B cell (primary cell): ENCODE results near the gene AGRN. TPM values are rescaled to one million over a fixed set of nuclear protein-coding genes. Genes with fewer than 3 reads are reported as not detected.
A peak's percentile ranks its signal among the peaks of the same experiment; 100 is the strongest.

ENCODE experiments used
- ATAC-seq: fragments of 200-7000 bp; cut with Tn5 transposase; one replicate; pipeline ENCODE4 v1.10.0; 2021; ENCODE audit warnings: low read depth, mild to moderate bottlenecking, moderate number of reproducible peaks, moderate library complexity
- CTCF ChIA-PET: fragments of 350-600 bp; sonication (Branson Sonifier 250); formaldehyde crosslinking; loops from one replicate; lab custom pipeline; 2021; ENCODE audit warnings: antibody characterized with exemption, inconsistent platforms; lab: Charles Lee
- POLR2A ChIA-PET: fragments of 350-600 bp; sonication (Branson Sonifier 250); formaldehyde crosslinking; loops from one replicate; lab custom pipeline; 2021; ENCODE audit warnings: antibody characterized with exemption; lab: Charles Lee
- DNase-seq: peaks from one replicate; pipeline ENCODE4 v3.0.0; 2013
- H2AFZ ChIP-seq: 2 replicates; pipeline ENCODE4 v1.6.1; 2012; ENCODE audit warnings: mild to moderate bottlenecking, low read depth, low read length; ENCODE audit not compliant: insufficient read depth, poor library complexity, severe bottlenecking
- H3K27ac ChIP-seq, 2 donors: 1 replicate in 1 of 2; 2 replicates in 1 of 2; pipeline ENCODE4 v1.5.1; 2012 to 2013; ENCODE audit warnings: low read length in 2 of 2, mild to moderate bottlenecking in 2 of 2, moderate library complexity in 1 of 2
- H3K27me3 ChIP-seq, 4 experiments: fragments of 200-600 bp in 1 of 4; sonication (generic) in 1 of 4; replicated peaks in 1 of 4; 1 replicate in 2 of 4; 2 replicates in 2 of 4; pipeline versions ENCODE4 v1.6.1 to v1.7.0; 2013 to 2016; ENCODE audit warnings: low read length in 3 of 4, mild to moderate bottlenecking in 2 of 4, mixed read lengths in 1 of 4, moderate library complexity in 1 of 4; ENCODE audit not compliant: insufficient read depth in 4 of 4, control insufficient read depth in 3 of 4; ENCODE audit errors: control extremely low read depth in 1 of 4
- H3K36me3 ChIP-seq, 2 experiments: replicated peaks in 1 of 2; 1 replicate in 1 of 2; 2 replicates in 1 of 2; pipeline versions ENCODE4 v1.6.1 to v1.7.1; 2013; ENCODE audit warnings: low read length in 1 of 2; ENCODE audit not compliant: insufficient read depth in 2 of 2, control insufficient read depth in 1 of 2; ENCODE audit errors: control extremely low read depth in 1 of 2, extremely low read depth in 1 of 2
- H3K4me1 ChIP-seq, 2 donors: fragments of 200-600 bp in 1 of 2; sonication (generic) in 1 of 2; 1 replicate in 1 of 2; 2 replicates in 1 of 2; pipeline versions ENCODE4 v1.5.1 to v1.6.1; 2013 to 2017; ENCODE audit warnings: low read length in 2 of 2; ENCODE audit not compliant: control insufficient read depth in 2 of 2, insufficient read depth in 2 of 2
- H3K4me2 ChIP-seq: replicated peaks from 2 replicates; pipeline ENCODE3; 2012; ENCODE audit warnings: mild to moderate bottlenecking, low read depth, low read length; ENCODE audit not compliant: poor library complexity, severe bottlenecking
- H3K4me3 ChIP-seq, 5 experiments: fragments of 200-600 bp in 1 of 5; sonication (generic) in 1 of 5; 1 replicate in 3 of 5; 2 replicates in 2 of 5; pipeline versions ENCODE4 v1.5.1 to v1.7.0; 2011 to 2016; ENCODE audit warnings: low read length in 4 of 5, mild to moderate bottlenecking in 4 of 5, low read depth in 2 of 5, control low read depth in 1 of 5, moderate library complexity in 1 of 5; ENCODE audit not compliant: insufficient read depth in 1 of 5; ENCODE audit errors: control extremely low read depth in 1 of 5, extremely low read depth in 1 of 5
- H3K79me2 ChIP-seq: fragments of 200-600 bp; sonication (generic); one replicate; pipeline ENCODE4 v1.6.0; 2016; ENCODE audit warnings: low read length; ENCODE audit not compliant: control insufficient read depth, insufficient read depth
- H3K9ac ChIP-seq: fragments of 200-600 bp; sonication (generic); 2 replicates; pipeline ENCODE4 v1.6.1; 2017; ENCODE audit warnings: mild to moderate bottlenecking, low read length, moderate library complexity
- H3K9me3 ChIP-seq, 3 donors: one replicate each; pipeline versions ENCODE4 v1.6.1 to v1.7.1; 2013; ENCODE audit warnings: low read length in 2 of 3; ENCODE audit not compliant: control insufficient read depth in 2 of 3, insufficient read depth in 1 of 3; ENCODE audit errors: control extremely low read depth in 1 of 3
- H4K20me1 ChIP-seq: 2 replicates; pipeline ENCODE4 v1.6.0; 2012; ENCODE audit warnings: mild to moderate bottlenecking, low read length; ENCODE audit not compliant: insufficient read depth, control insufficient read depth, poor library complexity, severe bottlenecking
- H3K27ac Mint-ChIP-seq: one replicate; pipeline ENCODE4 v1.8.0; 2021; ENCODE audit warnings: mixed read lengths
- H3K27me3 Mint-ChIP-seq: one replicate; pipeline ENCODE4 v1.8.0; 2021; ENCODE audit warnings: mixed read lengths
- H3K4me1 Mint-ChIP-seq: one replicate; pipeline ENCODE4 v1.8.0; 2021; ENCODE audit warnings: mixed read lengths
- H3K4me3 Mint-ChIP-seq: one replicate; pipeline ENCODE4 v1.8.0; 2021; ENCODE audit warnings: mixed read lengths
- H3K9me3 Mint-ChIP-seq: one replicate; pipeline ENCODE4 v1.8.0; 2022; ENCODE audit warnings: mixed read lengths; ENCODE audit not compliant: insufficient read depth
- EZH2 ChIP-seq: IDR thresholded peaks from 2 replicates; pipeline ENCODE4 v1.6.1; 2012; ENCODE audit warnings: borderline replicate concordance, low read depth, mild to moderate bottlenecking, moderate library complexity, low read length; ENCODE audit not compliant: insufficient read depth, poor library complexity, severe bottlenecking
- WGBS: methylation state at CpG from one replicate; pipeline ENCODE4 v1.1.5; 2013; ENCODE audit warnings: missing lambda C conversion rate; ENCODE audit not compliant: insufficient coverage; 5-methylcytosine and 5-hydroxymethylcytosine counted together
- intact Hi-C: fragments of 100-400 bp; cut with micrococcal nuclease; formaldehyde crosslinking; loops from one replicate; pipeline ENCODE4 v1.10.0; 2022
- polyA plus RNA-seq: library from polyadenylated mRNA; depleted of rRNA; stranded (reverse); fragments of >200 nt; gene quantifications from 2 replicates; pipeline ENCODE4 v1.2.3, GENCODE V29; 2012
- total RNA-seq, 2 donors: library from RNA; stranded (reverse); fragments of 120-200 nt in 1 of 2; gene quantifications; 1 replicate in 1 of 2; 2 replicates in 1 of 2; pipeline versions ENCODE4 v1.2.3 to v1.2.4, GENCODE V29; 2013 to 2022
- TF ChIP-seq, protein P1 (sequence below): fragments of 200-600 bp; IDR thresholded peaks from one replicate; pipeline ENCODE4 v1.8.0; 2022; ENCODE audit warnings: antibody characterized with exemption, mild to moderate bottlenecking

AGRN gene
- total and polyA plus RNA-seq, 2 donors (not counting 1 experiment from before 2014, with no cell fraction given): 7.3 to 31.3 TPM

DNA sequence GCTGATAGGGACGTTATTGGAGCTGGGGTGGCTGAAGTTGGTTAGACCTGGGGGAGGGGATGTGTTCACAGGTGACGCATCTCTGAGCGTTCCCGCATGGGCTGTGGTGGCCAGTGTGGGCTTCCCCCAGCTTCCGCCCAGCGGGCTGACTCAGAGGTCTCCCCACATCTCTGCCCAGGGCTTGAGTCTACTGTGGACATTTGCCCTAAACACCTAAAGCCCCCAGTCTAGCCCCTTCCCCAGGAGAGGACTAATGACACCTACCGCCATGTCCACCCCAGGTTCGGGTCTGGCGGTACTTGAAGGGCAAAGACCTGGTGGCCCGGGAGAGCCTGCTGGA lies 2.0 kb downstream of the AGRN start:
- Histone ChIP-seq H3K27me3 (peaks cover 0 to 22% (median 6%) of the 10 kb centered on the region in 4 experiments), H3K9ac (no peak overlapping the region), H3K4me2 (no peak overlapping the region), H3K27ac (no peak overlapping the region), H3K9me3 (no peaks in the 10 kb centered on the region), H2AFZ (no peak overlapping the region), H3K4me1 (peaks cover 9 to 21% of the 10 kb centered on the region in 2 donors), H3K36me3 (no peaks in the 10 kb centered on the region), H4K20me1 (no peaks in the 10 kb centered on the region), H3K79me2 (no peaks in the 10 kb centered on the region), H3K4me3 (no peak overlapping the region)
- intact Hi-C loops: no loop called here
- Mint-ChIP-seq H3K27ac (no peak overlapping the region), H3K4me1 (peaks cover 4% of the 10 kb centered on the region), H3K9me3 (no peaks in the 10 kb centered on the region), H3K4me3 (peak overlapping the region; percentile 29), H3K27me3 (no peaks in the 10 kb centered on the region)
- 76% methylated on average over 10 of the region's 10 CpGs for WGBS
- TF ChIP-seq EZH2: no peak
- TF ChIP-seq, protein P1, sequence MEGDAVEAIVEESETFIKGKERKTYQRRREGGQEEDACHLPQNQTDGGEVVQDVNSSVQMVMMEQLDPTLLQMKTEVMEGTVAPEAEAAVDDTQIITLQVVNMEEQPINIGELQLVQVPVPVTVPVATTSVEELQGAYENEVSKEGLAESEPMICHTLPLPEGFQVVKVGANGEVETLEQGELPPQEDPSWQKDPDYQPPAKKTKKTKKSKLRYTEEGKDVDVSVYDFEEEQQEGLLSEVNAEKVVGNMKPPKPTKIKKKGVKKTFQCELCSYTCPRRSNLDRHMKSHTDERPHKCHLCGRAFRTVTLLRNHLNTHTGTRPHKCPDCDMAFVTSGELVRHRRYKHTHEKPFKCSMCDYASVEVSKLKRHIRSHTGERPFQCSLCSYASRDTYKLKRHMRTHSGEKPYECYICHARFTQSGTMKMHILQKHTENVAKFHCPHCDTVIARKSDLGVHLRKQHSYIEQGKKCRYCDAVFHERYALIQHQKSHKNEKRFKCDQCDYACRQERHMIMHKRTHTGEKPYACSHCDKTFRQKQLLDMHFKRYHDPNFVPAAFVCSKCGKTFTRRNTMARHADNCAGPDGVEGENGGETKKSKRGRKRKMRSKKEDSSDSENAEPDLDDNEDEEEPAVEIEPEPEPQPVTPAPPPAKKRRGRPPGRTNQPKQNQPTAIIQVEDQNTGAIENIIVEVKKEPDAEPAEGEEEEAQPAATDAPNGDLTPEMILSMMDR: no peak
- DNase-seq: no peak
- no peak for ATAC-seq
- CTCF ChIA-PET: interaction anchor here (1.0 to 1.5 kb wide), 2 partner anchors 11 to 37 kb away, joined by 4 to 6 read pairs; no protein-coding TSS in a partner anchor
- POLR2A ChIA-PET: interaction anchor here (0.6 to 1.0 kb wide), 2 partner anchors 9 to 98 kb away, joined by 3 to 4 read pairs; no protein-coding TSS in a partner anchor

DNA sequence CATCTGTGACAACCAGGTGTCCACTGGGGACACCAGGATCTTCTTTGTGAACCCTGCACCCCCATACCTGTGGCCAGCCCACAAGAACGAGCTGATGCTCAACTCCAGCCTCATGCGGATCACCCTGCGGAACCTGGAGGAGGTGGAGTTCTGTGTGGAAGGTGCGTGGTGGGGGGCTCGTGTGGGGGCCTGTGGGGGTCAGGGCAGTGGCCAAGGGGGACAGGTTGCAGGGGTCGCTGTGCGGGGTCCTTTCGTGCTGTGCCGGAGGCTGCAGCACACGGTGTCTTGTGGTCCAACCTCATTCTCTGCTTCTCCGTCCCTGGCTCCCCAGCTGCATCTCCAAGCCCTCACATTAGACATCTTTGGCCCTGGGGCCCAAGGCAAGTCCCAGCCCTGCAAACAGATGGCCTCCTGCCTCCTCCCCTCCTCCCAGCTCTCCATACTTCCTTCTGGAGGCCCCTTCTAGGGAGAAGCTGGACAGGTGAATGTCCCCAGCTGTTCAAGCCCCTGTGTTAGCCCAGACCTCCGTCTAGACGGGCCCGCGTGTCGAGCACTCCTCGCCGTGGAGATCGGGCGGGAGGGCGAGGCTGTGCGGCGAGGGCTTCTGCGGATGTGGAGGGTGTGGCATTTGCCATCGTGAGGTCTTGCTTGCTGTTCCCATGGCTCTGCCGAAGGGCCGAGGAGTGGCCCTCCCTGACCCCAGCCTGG lies 2.5 kb downstream of the AGRN start:
- Histone ChIP-seq H2AFZ (no peak overlapping the region), H3K4me1 (peaks cover 9 to 21% of the 10 kb centered on the region in 2 donors), H3K4me3 (no peak overlapping the region), H3K36me3 (no peaks in the 10 kb centered on the region), H4K20me1 (no peaks in the 10 kb centered on the region), H3K4me2 (no peak overlapping the region), H3K9ac (no peak overlapping the region), H3K79me2 (no peaks in the 10 kb centered on the region), H3K27me3 (peaks cover 0 to 22% (median 6%) of the 10 kb centered on the region in 4 experiments), H3K27ac (no peak overlapping the region), H3K9me3 (no peaks in the 10 kb centered on the region)
- no peak for ATAC-seq
- ChIA-PET CTCF (interaction anchor here (1.0 to 1.5 kb wide), 2 partner anchors 10 to 38 kb away, joined by 4 to 6 read pairs; no protein-coding TSS in a partner anchor), POLR2A (interaction anchor here (1.0 kb wide), 1 partner anchor 9 kb away, joined by 3 read pairs; no protein-coding TSS in a partner anchor)
- H3K4me1 Mint-ChIP-seq: peaks cover 4% of the 10 kb centered on the region
- intact Hi-C loops: no loop called here
- H3K27ac Mint-ChIP-seq: peak overlapping the region; percentile 20
- peak overlapping the region; percentile 29 for H3K4me3 Mint-ChIP-seq
- DNase-seq: no peak
- TF ChIP-seq, protein P1: no peak
- no peak for TF ChIP-seq EZH2
- H3K27me3 Mint-ChIP-seq: no peaks in the 10 kb centered on the region
- 84% methylated on average over 27 of the region's 27 CpGs for WGBS
- H3K9me3 Mint-ChIP-seq: no peaks in the 10 kb centered on the region
